ENCODE results near the gene LARP4.
"Not testable (repeated sequence)": the region's sequence is repeated elsewhere in the genome, so short reads cannot be mapped to it uniquely, and the experiment has no call there.

LARP4 gene

DNA sequence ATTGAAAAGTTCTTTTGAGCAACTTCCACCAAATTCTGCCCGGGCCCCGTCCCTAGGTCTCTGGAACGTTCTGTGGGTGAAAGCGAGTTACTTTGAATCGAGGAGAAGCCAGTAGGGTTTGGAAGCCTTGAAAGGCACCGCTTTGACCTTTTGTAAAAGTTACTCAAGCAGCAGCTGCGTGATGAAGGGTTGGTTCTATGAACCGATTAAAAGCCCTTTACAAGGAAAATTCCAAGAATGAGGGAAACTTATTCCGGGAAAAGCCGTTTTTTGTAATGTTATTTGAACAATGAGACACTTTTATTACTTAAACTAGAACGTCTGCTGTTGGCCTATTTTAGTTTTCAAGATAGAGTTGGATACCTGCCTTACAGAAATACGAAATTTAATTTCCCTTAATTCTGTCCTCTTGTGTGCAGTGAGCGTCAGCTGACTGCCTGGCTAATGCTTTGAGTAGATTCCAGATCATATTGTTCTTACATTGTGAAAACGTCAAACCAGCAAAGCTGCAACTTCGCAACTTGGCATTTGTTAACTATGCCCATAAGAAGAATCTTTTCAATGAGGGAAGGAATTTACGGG lies 906 bp downstream of the LARP4 start:
- DNase-seq: peak; percentile 53

GRCh38 chr12:50402264-50403000 lies 1.7 kb downstream of the LARP4 start:
- peak; percentile 7 for DNase-seq

- no peak for DNase-seq
These were observed 2.3 kb downstream of the LARP4 start for GRCh38 chr12:50403001-50403440.

DNA sequence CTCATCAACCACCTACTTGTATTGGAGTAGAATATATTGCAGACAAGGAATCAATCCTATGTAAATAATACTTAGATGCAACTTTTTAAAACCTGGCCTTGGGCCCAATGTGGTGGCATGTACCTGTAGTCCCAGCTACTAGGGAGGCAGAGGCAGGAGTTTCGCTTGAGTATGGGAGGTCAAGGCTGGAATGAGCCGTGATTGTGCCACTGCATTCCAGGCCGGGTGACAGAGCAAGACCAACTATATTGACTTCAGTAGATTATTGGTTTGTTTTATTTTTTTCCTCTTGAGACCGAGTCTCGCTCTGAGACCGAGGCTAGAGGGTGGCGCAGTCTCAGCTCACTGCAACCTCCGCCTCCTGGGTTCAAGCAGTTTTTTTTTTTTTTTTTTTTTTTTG lies 3.6 kb downstream of the LARP4 start:
- no peak for DNase-seq

DNA sequence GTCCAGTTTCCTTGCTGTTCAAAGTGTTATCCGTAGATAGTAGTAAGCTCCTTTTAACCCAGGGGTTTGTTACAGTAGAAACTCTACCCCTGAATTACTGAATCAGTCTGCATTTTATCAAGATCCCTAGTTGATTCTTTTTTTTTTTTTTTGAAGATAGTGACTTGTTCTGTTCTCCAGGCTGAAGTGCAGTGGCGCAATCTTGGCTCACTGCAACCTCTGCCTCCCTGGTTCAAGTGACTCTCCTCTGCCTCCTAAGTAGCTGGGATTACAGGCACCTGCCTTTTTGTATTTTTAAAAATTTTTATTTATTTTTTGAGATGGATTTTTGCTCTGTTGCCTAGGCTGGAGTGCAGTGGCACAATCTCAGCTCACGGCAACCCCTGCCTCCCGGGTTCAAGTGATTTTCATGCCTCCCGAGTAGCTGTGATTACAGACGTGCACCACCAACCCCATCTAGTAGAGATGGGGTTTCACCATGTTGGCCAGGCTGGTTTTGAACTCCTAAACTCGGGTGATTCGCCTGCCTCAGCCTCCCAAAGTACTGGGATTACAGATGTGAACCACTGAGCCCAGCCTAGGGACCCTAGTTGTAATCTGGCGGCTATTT lies 10.5 kb downstream of the LARP4 start:
- DNase-seq: no peak

GRCh38 chr12:50415899-50416479 lies 15.3 kb downstream of the LARP4 start:
- DNase-seq: no peak

DNA sequence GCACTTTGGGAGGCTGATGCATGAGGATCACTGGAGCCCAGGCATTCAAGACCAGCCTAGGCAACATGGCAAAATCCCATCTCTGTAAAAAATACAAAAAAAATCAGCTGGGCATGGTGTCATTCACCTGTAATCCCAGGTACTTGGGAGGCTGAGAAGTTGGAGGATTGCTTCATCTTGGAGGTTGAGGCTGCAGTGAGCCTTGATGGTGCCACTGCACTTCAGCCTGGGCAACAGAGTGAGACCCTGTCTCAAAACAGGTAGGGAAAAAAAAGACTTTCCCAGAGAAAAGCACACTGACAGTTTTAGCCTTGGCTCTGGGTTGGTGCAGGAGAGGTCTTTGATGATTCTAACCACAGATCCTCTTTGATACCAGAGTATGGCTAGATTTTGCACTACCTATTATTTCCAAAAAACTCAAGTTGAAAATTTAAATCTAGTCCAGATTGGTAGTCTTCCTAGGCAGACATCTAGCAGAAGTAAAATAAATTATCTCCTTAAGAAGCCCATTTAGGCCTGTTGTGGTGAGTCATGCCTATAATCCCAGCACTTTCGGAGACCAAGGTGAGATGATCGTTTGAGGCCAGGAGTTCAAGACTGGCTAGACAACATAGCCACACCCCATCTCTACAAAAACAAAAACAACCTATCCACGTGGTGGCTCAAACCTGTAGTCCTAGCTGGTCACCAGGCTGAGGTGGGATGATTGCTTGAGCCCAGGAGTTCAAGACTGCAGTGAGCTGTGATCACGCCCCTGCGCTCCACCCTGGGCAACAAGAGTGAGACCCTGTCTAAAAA lies 18.6 kb downstream of the LARP4 start:
- DNase-seq: no peak

GRCh38 chr12:50422855-50423254 lies 22.2 kb downstream of the LARP4 start:
- not testable (repeated sequence) for DNase-seq

DNA sequence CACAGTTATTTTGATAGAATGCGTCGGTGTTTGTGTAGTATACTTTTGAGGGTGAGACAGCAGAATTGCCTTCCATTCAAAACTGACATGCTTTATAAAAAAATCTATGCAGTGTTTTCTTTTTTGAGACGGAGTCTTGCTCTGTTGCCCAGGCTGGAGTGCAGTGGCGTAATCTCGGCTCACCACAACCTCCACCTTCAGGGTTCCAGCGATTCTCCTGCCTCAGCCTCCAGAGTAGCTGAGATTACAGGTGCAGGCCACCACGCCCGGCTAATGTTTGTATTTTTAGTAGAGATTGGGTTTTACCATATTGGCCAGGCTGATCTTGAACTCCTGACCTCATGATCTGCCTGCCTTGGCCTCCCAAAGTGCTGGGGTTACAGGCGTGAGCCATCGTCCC lies 22.7 kb downstream of the LARP4 start:
- not testable (repeated sequence) for DNase-seq

DNA sequence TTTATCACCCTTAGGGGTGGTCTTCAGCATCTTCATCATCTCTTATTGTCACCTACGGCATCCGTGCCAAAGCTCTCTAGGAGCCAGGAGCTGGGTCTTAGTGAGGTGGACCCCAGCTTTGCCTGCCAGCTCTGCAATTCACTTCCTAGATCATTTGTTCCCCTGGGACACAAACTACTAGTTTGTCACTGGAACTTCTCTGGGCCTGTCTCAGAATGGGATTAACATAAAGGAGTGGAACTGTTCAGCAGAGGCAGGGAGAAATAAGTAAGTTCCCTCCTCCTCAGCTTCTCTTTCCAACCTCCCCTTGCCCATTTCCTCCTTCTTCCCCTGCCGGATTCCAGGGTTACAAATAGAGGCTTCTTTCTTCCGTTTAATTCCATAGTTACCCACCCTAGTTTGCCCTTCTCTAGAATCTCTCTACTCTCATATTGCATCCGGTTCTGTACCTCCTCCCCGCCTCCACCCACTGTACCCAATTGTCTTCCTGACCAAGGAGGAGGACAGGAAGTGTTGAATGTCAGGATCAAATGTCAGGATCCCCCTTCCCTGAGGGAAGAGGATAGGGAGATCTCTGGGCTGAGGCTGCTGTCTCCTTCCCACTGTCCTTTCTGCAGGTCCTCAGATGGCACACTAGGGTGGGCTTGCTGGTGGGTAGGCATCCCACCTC lies 25.0 kb downstream of the LARP4 start:
- peak; percentile 14 for DNase-seq

- not testable (repeated sequence) for DNase-seq
These were observed 31.0 kb downstream of the LARP4 start for GRCh38 chr12:50431656-50432055.

DNA sequence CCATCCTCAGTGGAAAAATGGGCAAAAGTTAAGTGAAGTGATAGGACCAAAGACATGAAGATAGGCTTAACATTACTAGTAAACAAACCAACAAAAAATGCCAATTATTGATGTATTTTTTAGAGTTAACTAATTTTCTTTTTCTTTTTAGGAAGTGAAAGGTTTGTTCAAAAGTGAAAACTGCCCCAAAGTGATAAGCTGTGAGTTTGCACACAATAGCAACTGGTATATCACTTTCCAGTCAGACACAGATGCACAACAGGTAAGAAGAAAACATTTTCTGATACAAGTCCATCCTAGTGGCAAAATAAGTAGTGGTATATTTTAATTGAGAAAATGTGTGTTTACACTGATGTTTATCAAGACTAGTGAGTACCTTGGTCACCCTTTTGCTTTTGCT lies 39.6 kb downstream of the LARP4 start:
- no peak for DNase-seq

GRCh38 chr12:50441763-50442162 lies 41.1 kb downstream of the LARP4 start:
- DNase-seq: no peak

DNA sequence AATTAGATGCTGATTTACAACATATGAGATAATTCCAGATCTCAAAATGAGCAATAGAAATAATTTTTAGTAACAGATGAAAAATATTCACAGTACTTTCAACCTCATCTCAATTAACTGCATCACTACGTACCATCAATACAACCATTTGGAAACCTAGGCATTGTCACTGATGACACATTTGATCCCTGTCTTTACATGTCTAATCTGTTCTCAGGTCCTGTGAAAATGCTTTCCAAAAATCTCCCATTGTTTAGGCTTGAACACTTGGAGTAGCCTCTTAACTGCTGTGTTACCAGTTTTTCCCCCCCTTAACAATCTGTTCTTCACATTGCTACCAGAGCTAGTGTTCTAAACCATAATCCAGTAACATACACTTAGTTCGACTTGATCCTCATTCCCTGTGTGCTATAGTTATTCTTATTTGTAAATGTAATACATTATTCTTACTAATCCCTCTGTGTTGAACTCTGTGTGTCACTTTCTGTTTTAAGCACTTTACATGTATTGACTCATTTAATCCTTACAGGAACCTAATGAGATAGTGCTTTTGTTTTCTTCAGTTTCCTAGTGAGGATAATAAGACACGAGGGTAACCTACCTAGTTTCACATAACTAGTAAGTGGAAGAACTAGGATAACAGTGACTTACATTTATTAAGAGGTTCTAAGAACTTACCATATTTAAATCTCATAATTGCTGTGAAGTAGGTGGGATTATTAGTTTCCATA lies 41.7 kb downstream of the LARP4 start:
- DNase-seq: no peak

DNA sequence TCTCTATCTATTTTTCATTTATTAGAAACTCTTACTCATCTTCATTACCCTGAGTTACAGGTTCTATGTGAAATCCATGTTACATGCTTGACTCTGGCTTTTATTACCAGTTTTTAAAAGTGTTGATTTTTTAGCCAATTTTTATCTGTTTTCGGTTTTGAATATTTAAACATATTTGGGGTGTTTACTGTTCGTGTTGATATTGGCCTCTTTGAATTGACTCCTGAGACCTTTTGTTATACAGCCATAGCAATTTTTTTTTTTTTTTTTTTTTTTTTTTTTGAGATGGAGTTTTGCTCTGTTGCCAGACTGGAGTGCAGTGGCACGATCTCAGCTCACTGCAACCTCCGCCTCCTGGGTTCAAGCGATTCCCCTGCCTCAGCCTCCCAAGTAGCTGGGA lies 49.0 kb downstream of the LARP4 start:
- not testable (repeated sequence) for DNase-seq

DNA sequence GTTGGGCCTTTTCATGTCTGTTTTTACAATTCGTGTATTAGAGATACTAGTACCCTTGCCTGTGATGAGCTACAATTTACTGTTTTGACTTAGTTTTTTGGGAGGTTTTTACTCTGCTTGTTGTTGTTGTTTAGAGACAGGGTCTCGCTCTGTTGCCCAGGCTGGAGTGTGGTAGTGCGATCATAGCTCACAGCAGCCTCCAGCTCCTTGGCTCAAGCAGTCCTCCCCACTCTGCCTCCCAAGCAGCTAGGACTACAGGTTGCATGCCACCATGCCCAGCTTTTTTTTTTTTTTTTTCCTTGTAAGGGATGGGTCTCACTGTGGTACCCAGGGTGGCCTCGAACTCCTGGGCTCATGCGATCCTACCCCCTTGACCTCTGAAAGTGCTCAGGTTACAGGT lies 52.1 kb downstream of the LARP4 start:
- DNase-seq: no peak

DNA sequence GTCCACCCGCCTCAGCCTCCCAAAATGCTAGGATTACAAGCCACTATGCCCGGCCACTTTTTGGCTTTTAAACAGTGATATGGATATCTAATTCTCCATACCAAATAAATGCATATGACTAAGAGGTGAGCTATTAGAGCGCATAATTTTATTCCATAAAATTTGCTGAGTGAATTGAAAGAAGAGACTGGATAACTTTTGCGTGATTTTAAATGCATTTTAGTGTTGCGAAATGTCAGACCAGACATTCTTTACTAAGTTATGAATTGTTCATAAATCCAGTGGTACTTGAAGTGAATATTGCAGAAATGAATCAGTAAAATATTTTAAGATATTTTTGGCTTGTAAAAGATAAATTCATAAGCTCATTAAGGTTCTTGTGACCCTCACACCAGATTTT lies 53.2 kb downstream of the LARP4 start:
- no peak for DNase-seq

- DNase-seq: no peak
These were observed 57.9 kb downstream of the LARP4 start for GRCh38 chr12:50458606-50459005.

DNA sequence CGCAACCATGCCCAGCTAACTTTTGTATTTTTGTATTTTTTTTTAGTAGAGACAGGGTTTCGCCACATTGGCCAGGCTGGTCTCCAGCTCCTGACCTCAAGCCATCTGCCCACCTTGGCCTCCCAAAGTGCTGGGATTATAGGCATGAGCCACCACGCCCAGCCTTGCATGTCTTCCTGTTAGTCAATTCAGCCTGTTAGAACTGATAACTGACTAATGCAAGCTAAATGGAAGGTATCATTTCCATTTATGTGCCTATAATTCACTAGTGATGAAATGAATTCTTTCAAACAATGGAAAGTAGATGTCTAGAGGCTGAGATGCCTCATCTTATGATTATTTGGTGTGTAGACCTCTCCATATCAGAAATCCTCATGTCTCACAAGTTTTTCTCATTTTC lies 66.8 kb downstream of the LARP4 start:
- DNase-seq: no peak

- DNase-seq: no peak
These were observed 76.7 kb downstream of the LARP4 start for GRCh38 chr12:50477241-50477832.

- DNase-seq: no peak
These were observed 81.9 kb downstream of the LARP4 start for GRCh38 chr12:50482571-50482970.

Data from DMS53 (cell line).